Stimulated activated CD4-positive, alpha-beta T cell treated with anti-CD3 and anti-CD28 coated beads, Interleukin-2, amount 100 ng/mL, for 24 hours (primary cell): ENCODE data around the gene BCR.
A peak's percentile ranks its signal among the peaks of the same experiment; 100 is the strongest.

Source experiments
- DNase-seq, 2 donors: peaks; one replicate each; pipeline ENCODE4 v3.0.0-alpha.2; 2020

Gene BCR

DNA sequence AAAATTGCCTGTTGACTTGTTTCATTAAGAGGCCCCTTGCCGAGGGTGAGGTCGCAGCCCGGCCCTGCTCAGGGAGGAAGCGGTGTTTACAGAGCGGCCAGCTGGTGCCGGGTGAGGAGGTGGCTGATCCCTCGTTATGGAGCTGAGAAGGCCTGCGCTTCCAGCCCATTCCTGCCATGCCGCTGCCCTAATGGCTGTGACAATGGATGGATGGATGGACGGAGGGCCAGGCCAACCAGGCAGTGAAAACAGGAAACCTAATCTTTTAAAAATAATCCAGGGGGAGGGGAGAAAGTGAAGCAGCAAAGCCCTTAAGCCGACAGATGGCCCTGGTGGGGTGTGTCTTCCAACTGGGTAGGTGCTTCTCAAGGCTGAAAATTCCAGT is 38.5 kb downstream of the BCR start:
- no peak for DNase-seq

DNA sequence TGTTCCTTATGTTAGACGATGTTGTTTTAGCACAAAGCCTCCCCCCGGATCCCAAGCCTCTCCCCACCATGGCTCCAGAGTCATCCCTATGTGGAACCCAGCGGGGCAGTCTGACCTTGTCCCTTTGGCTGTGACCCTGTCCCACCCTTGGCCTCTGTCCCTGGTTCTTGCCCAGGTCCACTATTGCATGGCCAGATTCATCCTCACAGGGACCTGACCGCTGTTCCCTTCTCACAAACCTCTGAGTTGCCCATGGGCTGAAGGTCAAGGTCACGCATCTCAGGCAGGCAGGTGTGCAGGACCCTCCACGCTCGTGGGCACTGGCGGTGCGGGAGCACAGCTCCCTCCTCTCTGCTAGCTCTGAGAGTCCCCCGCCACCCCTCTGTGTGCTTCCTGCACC is 39.0 kb downstream of the BCR start:
- no peak for DNase-seq

DNA sequence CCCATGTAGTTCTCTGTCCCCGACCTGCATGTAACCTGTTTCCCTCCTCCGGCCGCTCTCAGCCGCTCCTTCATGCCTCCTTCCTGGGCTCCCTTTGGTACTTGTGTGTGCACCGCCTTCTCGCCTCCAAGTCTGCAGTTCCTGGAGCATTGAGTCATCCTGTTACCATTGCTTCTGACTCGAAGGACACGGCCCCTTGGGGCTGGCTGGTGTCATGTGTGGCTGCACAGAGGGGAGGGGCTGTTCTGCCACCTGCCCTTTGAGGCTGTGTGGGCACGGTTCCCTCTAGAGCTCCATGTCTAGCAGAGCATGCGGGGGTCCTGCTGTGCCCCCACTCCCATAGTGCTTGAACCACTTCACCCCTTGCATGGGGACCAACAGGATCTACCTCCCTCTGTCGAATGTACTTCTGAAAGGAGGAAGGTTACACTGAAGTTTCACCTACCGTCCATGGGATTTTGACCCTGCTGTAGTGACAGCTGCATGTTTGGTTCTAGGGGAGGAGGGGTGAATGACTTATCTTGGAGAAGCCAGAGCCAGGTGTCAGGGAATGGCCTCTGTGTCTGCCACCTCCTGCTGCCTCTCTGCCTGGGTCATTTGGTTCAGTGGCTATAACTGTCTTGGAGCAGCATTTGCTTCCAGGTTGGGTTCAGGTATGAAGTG is 39.6 kb downstream of the BCR start:
- peak; percentile 63 to 70 for DNase-seq

DNA sequence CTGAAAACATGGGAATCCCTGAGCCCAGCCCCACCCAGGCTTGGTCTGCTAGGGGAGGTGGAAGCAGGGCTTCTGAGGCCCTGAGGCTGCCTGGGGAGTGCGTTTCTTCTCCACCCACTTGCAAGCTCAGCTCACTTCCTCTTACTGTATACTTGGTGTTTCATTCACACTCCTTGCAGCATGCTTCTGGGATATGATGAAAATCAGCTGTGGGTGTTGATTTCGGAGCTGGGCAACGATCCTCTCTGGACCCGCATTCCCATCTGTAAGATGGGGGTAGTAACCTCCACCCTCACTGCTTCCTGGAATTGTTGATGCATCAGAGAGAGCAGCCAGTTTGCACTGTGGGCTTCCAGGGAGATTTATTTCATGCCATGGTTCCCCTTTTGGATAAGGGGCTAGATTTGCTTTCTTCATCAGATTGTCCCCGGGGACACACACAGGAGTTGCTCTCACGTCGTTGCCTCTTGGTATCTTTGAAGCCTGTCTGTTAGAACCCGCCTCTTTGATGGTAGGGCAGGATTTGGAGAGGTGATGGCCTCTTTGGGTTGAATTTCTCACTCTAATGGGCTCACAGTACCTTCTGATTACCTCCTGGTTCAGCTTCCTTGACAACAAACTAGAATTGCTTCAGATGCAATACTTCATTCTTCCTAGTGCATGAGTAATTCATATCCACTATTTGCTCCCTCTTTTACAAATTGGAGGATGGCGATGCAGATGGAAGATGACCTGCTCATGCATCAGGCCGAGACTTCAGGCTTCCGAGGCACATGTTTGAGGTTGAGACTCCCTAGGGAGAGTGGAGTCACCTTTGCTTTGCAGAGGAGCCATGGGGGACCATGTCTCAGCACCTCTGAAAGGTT is 40.4 kb downstream of the BCR start:
- DNase-seq = no peak

DNA sequence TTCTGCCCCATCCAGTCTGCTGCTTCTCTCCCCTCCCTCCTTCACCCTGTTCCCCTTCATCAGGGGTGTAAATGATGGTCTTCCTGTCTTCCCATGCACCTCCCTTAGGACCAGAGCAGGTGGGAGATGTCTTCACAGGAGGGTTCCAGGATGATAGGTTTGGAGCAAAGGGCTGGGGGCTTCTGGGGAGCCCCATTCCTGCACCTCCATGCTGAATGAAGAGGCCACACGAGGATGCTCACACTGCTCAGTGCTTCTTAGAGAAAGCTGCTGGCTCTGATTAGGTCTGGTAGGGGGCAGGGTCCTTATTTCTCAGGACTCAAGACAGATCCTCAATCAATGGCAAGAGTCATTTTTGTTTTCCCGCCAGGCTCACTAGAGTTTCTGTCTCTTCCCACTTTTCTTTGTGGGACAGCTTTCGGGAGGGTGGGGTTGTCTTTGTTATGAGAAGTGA is 41.1 kb downstream of the BCR start:
- DNase-seq = no peak

DNA sequence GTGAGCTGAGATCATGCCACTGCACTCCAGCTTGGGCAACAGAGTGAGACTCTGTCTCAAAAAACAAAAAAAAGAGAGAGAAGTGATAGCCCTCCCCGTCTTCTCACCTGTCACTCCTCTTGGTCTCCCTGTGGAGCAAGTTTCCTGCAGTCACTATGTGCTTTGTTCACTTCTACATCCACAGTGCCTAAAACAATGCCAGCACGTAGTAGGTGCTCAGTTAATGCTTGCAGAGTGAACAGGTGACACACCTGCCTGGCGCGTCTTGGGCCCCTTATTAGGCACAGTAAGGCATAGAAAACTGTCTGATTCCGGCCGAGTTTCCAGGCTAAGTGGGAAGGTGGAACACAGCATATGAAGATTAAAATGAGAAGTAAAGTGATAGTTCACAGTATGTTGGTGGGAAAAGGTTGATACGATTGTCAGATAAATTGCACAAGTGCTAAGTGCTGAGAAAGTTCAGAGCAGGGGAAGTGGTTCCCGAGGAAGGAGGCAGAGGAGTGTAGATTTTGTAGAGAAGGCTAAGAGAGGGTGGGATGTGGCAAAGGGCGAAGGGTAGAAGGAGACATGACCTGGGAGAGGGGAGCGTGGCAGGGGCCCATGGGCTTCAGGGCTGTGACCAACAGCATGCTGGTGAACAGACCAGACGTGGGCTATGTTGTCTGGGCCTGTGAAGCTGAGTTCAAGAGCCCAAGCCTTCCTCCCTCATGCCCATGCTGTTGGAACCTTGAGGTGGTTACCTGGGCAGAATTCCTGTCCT is 41.9 kb downstream of the BCR start:
- DNase-seq = no peak

DNA sequence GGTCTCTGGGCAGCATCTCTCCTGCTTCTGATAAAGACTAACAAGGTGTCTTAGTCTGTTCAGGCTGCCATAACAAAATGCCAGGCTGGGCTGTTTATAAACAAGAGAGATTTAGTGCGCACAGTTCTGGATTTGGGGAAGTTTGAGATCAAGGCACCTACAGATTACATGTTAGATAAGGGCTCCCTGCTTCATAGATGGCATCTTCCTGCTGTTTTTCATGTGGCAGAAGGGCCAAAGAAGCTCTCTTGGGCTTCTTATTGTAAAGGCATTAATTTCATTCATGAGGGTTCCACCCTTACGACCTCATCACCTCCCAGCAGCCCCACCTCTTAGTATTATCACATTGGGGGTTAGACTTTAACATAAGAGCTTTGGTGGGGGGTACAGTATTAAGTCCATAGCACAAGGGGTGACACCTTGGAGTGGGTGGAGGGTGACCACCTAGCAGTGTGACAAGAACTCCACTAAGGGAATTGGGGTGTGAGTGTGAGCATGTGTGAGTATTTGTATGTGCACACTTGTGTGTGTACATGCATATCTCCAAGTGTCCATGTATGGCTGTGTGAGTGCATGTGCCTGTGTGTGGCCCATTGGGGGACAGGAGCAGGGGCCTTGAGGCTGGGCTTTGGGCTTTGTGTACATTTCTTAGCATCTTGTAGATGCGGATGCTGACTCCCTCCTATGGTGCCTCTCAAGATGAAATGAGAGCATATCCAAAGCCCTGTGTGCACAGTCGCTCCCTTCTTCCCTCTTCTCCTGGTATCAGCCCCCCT is 42.7 kb downstream of the BCR start:
- DNase-seq = no peak

DNA sequence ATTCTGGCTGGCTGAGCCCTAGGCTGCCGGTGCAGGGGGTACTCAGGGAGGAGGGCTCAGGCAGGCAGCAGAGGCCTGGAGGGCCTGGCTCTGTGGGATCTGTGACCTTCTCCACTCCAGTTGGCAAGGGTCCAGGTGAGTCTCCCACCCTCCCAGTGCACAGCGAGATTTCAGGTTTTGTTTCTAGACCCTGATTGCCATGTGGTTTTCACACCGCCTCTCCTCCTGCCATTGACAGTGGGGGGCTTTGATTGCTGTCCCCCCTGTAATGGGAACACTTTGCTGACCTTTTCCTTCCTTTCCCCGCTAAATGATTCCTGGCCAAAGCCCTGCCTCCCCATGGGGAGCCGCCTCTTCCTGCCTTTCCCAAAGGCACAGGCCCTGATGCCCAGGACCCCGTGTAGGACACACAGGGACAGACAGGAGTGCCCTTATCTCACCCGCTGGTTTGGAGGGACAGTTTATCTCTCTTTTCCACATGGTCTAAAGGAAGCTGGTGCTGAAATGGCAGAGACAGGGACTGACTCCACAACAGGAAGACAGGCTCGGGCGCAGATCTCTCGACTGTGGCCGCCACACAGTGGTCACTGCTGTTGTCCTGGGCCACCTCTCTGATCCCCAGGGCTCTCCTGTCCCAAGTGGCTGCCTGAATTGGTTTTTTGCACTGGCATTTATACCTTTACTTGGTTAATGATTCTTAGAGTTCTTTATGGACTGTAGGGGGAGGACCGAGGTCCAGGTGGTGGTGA is 43.4 kb downstream of the BCR start:
- no peak for DNase-seq

DNA sequence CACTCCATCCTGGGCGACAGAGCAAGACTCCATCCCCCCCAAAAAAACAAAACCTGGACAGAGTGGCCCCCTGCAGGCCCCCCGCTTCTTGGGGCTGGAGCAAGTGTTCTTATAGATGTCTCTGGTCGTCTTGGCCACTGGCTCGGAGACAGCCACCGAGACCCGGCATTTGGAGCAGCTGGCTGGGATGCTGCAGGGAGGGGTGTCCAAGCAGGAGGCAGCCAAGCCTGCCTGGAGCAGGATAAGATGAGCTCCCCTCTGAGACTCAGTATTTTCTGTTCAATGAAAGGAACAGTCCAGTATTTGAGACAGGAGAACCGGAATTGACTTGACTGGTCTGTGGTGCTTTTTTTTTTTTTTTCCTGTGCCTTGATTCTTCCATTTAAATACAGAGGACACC is 44.5 kb downstream of the BCR start:
- no peak for DNase-seq

DNA sequence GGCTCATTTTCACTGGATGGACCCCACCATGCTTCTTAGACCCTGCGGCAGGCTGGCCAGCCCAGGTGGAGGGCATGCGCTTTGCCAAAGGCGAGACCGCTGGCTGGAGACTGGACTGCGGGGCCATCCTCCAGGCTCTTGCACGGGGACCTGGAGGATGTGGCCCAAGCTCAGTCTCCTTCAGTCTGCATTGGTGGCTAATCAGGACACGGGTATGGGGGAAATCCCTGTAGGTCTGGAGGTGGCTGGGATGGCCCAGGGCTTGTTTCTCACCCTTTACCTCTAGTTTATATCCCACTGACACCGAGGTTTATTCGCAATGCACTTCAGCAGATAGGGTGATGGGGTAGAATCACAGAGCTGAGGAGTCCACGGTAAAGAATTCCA is 45.0 kb downstream of the BCR start:
- no peak for DNase-seq

DNA sequence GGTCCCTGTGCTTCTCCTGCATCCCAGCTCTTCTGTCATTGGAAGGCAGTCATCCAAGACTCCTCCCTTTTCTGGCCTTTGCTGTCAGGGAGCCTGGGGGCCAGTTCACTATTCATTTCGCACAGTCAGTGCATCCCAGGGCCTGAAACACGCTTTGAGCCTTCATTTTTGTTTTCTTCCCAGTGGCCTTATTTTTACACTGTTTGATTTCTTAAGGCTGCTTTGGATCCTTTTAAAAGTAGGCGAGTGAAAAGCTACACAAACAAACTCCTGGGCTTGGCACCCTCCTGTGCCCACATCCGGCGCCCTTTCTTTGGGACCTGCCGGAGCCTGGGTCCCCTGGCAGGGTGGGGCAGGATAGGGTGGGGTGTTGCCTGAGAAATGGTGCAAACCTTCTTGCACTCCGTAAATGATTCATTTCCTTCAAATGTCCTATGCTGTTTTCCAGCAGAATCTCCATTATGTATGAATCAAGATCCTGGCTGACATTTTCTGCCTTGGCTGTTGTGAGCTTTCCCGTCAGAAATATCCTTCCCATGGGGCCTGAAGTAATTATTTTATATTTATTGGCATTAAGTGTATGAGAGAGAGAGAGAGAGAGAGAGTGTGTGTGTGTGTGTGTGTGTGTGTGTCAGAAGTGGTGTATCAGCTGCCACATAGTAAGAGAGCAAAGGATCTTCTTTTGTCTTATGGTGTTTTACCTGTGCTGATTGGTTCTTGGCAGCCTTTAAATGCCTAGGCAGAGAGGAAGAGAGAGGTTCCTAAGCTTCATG is 45.6 kb downstream of the BCR start:
- DNase-seq = peak in 1 of 2 donors; percentile 30

DNA sequence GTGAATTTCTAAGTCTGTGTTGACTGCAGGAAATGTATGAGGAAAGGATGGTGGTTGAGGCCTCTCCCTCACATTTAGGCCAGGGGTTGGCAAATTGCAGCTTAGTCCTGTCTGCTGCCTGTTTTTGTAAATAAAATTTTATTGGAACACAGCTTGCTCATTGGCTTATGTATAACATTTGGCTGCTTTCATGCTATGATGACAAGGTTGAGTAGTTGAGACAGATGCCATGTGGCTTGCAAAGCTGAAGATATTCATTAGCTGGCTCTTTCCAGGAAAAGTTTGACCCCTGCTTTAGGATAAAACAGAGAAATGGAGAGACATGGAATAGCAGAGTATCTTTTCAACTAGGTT is 46.2 kb downstream of the BCR start:
- DNase-seq = no peak

DNA sequence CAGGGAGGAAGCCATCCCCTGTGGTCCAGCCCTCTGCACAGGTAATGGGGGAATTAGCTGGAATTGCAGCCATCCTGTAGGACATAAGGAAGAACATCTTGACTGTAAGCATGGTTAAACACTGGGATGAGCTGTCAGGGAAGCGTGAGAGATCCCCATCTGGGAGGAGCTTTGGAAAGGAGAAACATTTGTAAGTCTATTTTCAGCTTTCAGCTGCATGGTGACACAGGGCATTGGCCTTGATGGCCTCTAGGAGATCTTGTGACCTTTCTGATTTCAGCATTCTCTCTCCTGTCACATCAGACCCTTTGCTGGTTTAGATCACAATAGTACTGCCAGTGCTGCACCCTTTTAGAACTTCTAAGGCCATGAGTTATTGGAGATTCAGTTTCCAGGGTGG is 47.1 kb downstream of the BCR start:
- DNase-seq = no peak

DNA sequence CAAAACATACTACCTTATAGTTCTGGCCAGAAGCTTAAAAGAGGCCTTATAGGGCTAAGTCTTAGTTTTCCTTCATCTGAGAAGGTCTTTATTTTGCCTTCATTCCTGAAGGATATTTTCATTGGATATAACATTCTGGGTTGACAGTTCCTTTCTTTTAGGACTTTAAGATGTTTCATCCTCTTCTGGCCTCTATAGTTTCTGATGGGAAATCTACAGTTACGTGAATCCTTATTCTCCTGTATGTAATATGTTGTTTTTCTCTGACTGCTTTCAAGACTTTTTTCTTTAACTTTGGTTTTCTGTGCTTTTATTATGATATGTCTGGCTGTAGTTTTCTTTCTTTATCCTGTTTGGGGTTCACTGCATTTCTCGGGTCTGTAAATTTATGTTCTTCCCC is 48.2 kb downstream of the BCR start:
- no peak for DNase-seq

DNA sequence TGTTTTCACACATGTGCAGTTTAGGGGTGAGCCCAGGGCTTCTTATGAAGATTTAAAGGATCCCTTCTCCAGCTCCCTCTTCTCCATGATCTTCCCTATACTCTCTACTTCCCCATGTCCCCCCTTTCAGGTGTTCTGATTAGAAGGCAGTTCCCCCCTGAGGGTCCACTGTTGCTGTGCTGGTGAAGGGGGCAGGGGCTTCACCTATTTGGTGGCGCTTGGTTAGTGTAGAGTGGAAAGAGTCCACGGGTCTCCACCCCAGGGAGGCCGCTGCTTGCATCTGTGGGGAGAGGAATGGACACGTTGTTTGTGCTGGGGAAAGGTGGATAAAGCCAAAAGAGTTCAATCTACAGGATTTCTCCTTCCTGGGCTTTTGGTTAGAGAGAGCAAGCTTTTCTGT is 49.3 kb downstream of the BCR start:
- no peak for DNase-seq

DNA sequence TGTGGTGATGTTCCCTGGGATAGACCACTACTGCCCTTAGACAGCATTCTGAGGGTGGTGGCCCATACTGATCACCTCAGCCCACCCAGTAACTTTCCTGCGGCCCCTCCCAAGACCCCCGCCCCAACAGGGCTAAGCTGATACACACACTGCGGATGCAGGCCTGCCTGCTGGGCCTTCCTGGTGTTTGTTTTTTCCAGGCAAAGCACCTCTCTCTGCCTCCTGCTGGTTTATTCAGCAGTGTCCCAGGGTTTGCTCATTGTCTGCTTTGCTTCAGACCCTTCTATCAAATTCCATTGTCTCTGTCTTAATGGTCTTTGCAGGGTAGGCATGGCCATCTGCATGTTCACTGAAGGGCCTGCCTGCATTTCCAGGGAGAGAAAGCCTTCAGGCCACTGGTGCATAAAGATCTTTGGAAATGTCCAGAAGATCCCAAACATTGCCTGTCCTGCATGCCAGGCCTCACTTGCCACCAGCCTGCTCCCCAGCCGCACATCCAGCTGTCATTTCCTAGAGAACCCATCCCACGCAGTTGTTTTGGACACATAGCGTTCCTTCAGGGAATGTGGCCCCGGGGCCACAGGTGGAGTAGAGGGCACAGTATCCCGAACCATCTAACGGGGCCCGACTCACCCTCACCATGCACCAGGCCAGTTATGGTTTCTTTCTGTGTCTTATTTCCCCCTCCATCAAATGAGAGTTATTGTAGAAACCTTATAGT is 50.2 kb downstream of the BCR start:
- no peak for DNase-seq

DNA sequence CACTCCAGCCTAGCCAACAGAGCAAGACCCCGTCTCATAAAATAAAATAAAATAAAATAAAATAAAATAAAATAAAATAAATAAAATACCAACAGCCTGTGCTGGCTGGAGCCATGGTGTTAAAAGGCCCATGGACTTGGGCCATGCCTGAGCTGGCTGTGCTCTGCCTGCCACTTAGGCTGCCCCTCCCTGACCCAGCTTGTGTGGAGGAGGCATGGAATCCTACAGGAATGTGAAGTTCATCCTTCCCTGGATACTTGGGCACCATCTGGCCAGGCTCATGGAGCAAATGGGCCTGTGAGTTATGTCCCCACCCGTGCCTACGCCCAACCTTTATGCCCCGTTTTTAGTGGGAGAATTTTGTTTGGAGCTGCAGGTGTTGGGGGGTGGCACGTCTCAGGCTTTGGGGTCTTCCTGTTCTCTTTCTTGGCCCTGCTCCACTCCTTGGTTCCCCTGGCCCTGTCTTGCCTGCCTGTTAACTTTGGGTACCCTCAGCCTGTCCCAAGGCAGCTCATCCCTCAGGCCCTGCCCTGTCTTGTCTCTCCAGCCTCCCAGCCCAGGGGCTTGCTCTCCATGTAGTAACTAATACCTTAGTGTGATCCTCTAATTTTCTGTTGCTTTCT is 51.3 kb downstream of the BCR start:
- no peak for DNase-seq

DNA sequence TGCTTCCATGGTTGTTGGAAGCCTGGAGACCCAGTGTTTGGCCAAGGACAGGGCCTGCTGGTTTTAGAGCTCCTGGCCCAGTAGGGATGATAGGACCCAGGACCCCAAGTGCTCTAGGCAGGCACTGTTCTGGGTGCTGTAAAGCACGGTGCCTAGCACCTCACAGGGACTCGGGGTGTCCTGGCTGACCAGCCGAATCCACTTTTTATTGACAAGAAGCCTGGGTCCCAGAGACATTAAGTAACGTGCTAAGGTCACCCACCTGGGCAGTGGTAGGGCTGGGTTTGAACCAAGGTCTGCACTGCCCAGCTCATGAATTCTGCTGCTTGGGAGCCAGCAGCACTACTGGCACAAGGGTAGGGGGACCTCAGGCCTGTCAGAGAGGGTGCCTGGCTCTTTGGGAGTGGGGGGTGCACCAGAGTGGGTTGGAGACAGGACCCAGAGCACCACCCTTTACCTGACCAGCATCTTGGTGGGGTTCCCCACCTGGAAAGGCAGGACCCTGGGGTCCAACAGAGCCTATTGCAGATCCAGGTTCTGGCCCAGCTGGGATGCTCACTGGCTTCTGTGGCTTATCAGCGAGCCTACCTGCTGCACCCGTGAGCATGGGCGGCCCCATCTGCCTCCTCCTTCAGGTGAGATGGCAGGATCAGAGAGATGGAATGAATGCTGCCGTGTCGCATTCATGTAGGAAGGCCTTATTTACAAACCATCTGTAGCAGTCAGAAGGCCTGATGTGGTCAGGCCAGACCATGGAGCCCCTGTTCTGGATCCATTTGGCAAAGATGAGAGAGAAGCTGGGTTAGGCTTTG is 52.0 kb downstream of the BCR start:
- no peak for DNase-seq

DNA sequence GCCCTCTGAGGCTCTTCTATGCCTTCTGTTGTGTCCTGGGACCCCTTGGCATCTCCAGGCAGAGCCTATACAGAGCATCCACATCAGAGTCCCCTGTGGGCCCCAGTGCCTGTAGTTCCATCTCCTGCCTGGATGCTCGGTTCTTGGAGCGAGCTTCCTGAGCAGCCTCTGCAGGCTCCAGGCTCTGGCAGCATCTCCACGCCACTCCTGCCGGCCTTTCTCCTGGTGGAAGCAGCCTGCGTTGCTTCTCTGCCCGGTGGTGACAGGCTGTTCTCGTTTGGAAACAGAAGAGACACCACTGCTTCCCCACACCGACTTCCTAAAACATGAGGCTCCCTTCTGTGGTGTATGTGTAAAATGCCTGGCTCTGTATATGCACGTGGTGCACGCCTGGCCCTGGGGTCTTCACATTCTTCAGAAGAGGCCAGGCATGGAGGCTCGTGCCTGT is 52.8 kb downstream of the BCR start:
- no peak for DNase-seq
